Glomerular visceral epithelial cell (primary cell): Measurements from ENCODE around the gene SZRD1.
"Not testable (repeated sequence)": the region's sequence is repeated elsewhere in the genome, so short reads cannot be mapped to it uniquely, and the experiment has no call there.

Experiments
- DNase-seq: peaks from one replicate; pipeline ENCODE4 v3.0.0-alpha.2; 2016; ENCODE audit errors: extremely low spot score

The SZRD1 gene, protein sequence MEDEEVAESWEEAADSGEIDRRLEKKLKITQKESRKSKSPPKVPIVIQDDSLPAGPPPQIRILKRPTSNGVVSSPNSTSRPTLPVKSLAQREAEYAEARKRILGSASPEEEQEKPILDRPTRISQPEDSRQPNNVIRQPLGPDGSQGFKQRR

DNA sequence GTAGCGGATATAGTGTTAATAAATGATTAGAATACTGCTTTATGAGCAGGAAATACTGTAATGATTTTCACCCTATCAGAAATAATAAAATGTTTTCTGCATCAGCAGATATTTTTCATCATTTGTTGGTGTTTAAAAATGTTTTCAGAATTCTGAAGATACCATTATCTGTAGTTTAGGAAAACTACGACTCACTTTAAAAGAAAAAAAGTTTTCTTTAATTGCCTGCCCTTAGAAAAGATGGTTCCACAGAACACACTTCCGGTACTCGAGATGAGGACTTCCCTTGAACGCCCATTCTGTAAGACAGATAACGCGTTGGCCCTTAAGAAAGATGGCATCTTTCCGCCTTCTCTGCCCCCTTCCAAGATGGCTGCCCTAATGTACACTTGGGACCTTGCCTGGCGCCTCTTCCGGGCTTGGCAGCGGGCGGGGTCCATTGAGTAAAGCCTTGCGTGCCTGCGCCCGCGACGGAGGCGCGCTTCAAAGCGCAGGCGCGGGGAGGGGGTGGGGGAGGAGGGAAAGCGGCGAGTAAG lies at the start of gene SZRD1:
SZRD1 (plus strand) TSS at position 521 of the 536 bp plus-strand sequence. CDS start 16 bp downstream, outside the sequence.
- DNase-seq: peak; percentile 99

DNA sequence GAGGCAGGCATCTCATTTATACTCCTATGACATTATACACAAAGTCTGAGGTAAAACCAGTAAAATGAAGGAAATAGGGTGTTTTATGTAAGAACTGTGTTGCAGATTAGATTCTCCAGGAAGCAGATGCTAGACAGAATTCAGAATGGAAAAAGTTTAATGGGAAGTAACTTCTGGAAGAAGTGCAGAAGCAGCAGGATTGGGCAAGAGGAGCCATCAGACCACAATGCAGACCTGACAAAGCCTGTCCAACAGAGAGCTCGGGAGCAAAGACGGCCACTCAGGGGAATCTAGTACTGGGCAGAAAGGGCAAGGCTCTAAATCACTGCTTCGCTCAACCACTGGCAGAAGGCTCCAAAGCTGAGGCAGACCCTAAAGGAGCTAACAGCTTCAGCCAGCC lies 48.5 kb upstream of the SZRD1 start:
- no peak for DNase-seq

DNA sequence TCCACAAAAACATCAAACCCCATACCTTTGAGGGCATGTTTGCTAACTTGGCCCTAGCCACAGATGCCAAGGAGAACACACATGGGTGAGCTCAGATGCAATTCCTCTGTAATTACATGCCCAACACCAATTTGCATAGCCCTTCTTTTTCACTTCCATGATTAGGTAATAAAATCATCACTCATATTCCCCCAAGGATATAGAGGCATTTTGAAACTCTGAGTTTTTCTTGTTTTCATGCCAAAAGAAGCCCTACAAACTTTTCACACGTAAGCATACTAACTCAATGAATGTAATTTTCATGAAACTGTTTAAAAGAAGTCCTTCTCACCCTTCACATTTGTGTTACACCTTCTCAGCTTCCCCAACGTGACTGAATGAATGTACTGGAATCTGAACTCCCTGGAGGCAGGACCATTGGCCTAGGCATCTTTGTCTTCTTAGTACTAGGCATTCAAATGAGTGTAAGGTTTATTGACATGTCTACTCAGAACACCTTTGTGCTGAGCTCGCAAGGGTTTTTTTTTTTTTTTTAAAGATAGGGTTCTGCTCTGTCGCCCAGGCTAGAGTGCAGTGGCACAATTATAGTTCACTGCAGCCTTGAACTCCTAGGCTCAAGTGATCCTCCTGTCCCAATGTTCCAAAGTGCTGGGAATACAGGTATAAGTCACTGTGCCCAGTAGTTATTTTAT lies 45.7 kb upstream of the SZRD1 start:
- no peak for DNase-seq

DNA sequence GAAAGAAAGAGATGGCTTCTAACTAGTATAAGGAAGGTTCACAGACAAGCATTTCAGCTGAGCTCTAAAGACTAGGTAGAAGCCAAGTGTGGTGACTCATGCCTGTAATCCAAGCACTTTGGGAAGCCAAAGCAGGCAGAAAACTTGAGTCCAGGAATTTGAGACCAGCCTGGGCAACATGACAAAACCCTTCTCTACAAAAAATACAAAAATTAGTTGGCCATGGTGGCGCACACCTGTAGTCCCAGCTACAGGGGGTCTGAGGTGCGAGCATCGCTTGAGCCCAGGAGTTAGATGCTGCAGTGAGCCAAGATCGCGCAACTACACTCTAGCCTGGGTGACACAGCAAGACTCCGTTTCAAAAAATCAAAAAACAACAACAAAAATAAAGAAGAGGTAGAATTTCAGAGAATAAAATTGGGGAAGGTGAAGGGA lies 42.6 kb upstream of the SZRD1 start:
- peak; percentile 57 for DNase-seq

DNA sequence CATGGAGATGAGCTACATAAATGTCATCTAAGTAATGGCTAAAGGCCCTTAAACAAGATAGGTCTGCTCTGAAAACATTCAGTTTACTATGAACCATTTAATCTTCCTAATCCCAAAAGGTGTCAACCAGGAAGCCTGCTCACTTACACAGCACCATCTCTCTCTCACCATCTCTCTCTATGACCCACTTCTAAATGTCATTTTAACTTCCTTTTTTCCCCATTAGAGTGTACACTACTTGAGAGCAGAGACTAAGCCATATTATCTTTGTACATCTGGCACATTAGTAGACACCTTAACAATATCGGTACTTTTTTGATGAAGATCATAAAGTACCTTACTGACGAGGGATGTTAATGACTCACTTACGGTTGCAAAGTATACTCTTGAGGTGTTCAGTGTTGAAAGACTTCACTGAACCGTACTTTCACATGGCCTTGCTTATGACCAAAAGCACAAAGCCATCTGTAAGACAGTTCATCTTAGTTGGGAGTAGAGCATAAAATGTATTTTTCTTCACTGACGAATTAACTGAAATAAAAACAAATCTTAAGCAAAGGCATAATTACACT lies 40.1 kb upstream of the SZRD1 start:
- DNase-seq: no peak

DNA sequence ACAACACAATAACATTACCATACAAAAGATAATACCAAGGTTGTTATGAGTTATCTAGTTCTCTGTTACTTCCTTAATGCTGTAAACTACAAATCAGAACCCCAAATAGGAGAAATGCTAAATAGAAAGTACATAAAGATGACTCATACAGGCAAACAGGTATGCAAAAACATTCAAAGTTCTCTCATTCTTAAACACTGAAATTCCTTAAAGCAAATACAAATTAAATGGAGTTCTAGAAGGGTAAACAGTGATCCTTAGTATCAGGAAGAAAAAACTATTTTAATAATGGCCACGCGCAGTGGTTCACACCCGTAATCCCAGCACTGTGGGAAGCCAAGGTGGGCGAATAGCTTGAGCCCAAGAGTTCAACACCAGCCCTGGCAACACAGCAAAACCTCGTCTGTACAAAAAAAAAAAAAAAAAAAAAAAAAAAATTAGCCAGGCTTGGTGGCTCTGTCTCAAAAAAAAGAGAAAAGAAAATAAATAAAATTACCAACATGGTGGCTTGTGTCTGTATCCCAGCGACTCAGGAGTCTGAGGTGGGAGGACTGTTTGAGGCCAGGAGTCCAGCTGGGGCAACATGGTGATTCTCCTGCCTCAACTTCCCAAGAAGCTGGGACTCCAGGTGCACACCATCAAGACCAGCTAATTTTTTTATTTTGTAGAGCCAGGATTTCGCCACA lies 32.2 kb upstream of the SZRD1 start:
- no peak for DNase-seq

DNA sequence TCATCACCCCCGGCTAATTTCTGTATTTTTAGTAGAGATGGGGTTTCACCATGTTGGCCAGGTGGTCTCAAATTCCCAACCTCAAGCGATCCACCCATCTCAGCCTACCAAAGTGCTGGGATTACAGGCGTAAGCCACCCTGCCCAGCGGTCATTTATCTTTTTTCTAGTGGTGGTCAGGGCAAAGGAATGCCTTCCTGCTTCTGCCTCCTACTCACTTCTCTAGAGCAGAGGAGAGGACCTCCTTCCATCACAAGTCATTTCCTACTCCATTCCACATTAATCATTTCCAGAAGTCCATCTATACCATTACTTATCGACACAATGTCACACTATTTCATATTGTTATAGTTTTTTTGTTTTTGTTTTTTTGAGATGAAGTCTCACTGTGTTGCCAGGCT lies 28.1 kb upstream of the SZRD1 start:
- no peak for DNase-seq

DNA sequence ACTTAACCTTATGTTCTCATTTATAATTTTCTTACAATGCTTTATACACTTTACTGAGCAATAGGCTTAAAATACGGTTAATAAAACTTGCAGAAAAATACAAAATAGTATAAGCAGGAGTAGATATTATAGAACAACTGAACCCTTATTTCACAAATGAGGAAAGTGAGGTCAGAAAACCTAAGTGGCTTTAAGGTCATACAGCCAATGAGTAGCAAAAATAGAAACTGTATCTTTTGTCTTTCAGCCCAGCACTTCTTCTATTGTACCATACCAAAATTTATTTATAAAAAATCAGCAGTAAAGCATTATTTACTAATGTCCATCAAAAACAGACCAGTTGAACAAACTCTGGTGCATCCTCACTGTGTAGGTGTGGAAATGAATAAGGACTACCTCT lies 26.4 kb upstream of the SZRD1 start:
- DNase-seq: no peak

DNA sequence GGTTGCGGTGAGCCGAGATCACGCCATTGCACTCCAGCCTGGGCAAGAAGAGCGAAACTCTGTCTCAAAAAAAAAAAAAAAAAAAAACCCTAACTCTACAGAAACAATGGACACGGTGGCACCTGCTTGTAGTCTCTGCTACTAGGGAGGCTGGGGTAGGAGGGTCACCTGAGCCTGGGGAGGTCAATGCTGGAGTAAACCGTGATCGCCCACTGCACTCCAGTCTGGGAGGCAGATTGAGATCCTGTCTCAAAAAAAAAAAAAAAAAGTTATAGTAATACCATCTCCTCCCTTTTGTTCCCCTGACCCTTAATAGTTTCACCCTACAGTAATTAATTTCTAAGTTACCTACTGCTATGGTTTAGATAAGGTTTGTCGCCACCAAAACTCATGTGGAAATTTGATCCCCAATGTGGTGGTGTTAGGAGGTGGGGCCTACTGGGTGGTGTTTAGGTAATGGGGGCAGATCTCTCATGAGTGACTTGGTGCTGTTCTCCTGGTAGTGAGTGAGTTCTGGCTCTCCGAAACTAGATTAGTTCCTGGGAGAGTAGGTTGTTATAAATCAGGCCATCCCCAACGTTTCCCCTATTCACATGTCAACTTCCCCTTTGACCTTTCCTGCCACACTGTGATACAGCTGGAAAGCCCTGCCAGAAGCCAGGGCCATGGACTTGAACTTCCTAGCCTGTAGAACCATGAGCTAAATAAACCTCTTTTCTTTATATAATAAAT lies 24.5 kb upstream of the SZRD1 start:
- no peak for DNase-seq

DNA sequence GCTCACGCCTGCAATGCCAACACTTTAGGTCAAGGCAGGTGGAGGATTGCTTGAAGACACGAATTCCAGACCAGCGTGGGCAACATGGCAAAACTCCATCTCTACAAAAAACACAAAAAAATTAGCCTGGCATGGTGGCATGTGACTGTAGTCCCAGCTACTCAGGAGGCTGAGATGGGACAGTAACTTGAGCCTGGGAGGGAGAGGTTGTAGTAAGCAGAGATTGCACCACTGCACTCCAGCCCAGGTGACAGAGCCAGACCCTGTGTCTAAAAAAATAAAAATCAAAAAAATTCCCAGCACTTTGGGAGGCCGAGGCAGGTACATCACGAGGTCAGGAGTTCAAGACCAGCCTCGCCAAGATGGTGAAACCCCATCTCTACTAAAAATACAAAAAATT lies 23.8 kb upstream of the SZRD1 start:
- DNase-seq: not testable (repeated sequence)

DNA sequence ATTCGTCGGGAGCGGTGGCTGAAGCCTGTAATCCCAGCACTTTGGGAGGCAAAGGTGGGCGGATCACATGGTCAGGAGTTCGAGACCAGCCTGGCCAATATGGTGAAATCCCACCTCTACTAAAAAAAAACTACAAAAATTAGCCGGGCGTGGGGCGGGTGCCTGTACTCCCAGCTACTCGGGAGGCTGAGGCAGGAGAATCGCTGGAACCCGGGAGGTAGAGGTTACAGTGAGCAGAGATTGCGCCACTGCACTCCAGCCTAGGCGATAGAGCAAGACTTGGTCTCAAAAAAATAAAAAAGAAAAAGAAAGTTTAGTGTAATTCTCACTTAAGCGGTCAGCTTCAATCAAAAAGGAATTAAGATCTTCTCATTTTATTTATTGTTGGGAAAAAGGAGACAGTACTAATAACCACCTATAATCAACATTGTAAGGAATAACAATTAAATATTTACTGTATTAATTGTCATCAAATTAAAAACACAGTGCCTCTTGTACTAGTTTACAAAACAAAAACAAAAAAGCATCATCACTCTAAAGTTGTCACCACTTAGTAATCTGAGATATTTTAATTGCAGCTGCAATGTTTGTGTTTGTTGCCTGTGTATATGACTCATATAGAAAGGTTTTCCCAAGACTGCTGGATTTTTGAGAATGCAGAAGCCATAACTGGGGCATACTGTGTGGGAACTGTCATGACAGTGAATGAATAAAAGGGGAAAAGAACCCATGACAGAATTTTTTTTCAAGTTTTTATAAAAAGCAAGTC lies 18.4 kb upstream of the SZRD1 start:
- DNase-seq: no peak

DNA sequence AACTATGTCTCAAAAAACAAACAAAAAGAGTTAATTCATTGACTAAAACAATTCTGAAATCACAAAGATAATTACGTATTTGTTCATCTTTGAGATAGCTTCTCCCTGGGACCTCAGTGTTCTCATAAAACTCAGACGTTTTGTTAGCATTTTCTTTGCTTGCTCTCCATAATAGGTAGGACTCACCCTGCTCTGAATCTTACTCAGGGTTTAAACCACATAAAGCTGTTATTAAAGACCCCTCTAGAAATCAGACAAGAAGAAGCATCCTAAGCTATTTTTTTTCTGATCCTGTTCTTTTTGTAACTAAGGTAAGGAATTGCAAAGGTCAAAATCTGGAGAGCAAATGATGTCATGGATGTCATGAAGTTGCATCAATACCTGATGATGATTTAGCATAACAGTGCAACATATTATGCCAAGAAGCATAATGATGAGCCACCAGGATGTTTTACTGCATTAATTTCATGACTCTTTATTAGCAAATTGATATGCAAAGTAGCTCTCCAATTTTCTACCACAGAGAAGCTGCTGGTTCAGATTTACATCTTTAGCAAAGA lies 17.1 kb upstream of the SZRD1 start:
- DNase-seq: no peak

DNA sequence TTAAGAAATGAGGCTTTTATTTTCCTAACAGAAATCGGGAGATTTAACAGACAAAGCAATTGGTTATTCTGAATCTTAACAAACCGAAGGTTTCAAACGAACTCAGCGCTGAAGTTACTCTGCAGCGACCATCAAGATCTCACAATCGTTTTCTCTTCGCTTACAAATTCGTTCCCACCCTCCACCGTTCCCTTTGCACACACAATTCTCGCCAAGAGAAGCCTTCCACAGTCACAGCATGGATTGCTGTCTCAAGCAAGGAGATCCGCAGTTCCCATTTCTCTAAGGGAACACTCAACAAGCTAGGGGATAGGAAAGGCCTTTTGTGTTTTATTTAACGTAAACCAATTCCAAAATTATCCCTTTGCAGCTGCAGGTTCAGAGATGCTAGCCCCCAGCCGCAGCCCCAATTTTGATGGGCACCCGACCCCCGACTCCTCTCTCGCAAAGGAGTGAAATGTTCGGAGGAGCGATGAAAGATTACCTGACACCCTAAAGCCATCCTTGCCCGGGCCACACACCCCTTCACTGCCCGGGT lies 15.5 kb upstream of the SZRD1 start:
- DNase-seq: no peak

DNA sequence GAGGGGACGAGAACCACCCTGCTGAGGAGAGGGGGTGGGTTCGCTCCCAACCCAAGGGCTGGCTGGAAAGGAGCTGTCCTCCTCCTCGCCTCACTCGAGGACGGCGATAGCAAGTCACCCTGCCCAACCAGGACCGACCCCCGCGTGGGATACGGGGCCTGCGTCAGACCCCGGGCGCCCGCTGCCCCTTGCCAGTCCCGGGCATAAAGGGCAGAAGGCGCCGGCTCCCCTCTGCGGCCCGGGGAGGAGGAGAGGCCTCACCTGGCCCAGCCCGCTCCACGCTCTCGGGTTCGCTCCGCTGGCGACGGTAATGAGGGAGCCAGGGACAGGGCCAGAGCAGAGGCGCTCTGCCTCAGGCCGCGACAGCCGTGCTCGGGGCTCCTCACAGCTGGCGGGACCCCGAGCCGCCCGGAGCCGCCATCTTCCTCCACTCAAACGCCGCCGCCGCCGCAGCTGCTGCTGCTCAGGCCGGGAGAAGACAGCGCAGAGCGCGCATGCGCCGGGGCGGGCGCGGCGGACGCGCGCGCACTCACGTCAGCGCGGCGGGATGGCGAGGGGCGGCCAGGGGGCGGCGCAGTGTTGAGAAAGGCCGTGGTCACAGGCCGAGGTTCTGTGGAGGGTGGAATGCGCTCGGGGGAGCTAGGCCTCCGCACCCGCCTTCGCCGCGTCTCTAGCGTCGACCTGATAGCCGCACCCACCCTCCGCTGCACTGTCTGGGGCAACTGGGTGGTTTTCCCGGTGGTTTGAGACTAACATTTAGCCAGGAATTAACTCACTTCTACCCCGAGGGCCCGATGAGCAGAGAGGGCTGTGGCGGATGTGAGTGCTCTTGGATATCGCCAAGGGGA lies 14.8 kb upstream of the SZRD1 start, which contains the start of gene FBXO42:
FBXO42 (minus strand) TSS at position 487 of the 848 bp plus-strand sequence. CDS start 37,062 bp downstream, outside the sequence.
- peak; percentile 95 for DNase-seq

DNA sequence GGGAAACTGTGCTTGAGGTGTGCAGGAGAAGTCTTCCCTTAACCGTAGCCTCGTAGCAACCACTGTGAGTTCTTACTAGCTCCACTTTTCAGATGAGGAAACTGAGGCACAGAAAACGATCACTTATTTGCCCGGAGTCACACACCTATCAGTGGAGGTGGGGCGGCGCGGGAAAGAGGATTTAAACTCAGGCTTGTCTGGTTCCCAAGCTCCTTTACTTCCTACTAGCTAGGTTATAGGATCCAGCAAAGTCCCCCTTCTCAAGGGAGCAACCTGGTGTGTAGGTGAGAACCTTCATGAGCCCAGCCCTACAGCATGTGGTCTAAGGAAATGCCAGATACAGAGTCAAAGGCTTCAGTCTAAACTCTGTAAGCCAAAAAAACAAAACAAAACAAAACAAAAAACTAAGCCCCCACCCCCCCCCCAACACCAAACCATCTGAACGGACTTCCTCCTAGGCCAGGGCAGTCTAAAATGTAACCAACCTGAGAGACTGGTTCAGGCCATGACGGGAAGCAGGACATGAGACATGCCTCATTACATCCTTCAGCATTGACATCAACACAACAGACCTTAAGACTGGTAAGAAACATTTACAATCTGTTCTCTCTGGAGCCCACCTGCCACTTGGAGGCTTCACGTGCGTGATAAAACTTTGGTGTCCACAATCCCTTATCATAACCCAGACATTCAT lies 14.1 kb upstream of the SZRD1 start:
- no peak for DNase-seq

DNA sequence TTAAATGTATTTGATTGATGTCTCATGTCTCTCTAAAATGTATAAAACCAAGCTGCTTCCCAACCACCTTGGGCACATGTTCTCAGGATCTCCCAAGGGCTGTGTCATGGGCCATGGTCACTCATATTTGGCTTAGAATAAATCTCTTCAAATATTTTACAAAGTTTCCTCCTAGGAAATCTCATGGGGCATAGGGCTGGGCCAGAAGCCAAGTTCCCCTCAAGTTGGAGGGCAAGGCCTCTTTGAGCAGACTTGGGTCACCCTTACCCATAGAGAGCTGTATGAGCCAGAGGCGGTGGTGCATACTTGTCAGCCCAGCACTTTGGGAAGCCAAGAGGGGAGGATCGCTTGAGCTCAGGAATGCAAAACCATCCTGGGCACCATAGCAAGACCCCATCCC lies 12.4 kb upstream of the SZRD1 start:
- no peak for DNase-seq

DNA sequence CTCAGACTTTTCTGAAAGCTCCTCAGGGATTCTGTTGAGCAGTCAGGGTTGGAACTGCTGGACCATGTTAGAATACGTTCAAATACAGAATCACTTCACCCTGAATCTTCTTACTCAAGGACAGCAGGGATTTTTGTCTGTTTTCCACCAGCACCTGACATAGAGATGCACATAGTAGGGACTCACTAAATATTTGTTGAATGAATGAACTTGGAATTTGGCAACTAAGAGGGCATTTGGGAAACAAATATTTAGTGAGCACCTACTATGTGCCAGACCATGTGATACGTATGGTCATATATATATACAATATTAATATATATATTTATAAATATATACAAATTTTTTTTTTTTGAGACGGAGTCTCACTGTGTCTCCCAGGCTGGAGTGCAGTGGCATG lies 10.2 kb upstream of the SZRD1 start:
- DNase-seq: no peak

DNA sequence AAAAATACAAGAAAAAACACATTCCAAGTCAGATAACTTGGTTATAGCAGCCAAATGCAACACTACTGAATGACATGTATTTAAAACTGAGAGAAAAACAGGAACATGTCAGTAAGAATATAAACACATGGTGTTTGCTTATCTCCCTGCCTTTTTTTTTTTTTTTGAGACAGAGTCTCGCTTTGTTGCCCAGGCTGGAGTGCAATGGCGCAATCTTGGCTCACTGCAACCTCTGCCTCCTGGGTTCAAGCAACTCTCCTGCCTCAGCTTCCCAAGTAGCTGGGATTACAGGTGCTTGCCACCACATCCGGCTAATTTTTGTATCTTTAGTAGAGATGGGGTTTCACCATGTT lies 1.9 kb upstream of the SZRD1 start:
- not testable (repeated sequence) for DNase-seq
